HG03378 (cell line): ENCODE measurements around the gene DHX8.

Experiments used
- ATAC-seq: cut with Tn5 transposase; IDR thresholded peaks from one replicate; pipeline ENCODE4 v1.9.1; 2021; ENCODE audit warnings: mild to moderate bottlenecking, moderate library complexity; ENCODE audit not compliant: unreplicated experiment

DHX8 gene

DNA sequence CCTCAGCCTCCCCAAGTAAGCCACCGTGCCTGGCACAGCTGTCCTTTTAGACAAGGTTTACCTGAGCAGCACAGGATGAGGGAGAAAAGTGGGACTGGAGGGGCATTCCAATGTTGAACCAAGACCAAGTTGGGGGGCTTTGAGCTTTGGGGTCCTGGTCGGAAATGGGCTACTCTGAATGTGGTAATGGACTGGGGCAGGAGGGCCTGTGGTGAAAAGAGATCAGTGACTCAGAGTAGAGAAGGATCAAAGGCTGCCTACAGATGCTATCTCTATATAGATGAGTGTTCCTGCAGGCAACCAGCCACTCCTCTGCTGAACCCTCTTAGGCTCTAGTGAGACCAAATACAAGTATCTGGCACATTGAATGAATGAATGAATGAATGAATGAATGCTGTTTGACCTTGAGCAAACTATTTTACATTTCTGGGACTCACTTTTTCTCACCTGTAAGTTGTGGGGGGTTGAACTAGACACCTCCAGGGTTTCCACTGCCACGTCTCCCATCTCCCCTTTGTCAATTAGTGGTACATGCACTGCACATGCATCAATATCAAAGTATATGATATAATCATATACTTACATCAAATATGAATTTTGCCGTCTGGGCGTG, 88.7 kb downstream of the DHX8 start:
- no peak for ATAC-seq

DNA sequence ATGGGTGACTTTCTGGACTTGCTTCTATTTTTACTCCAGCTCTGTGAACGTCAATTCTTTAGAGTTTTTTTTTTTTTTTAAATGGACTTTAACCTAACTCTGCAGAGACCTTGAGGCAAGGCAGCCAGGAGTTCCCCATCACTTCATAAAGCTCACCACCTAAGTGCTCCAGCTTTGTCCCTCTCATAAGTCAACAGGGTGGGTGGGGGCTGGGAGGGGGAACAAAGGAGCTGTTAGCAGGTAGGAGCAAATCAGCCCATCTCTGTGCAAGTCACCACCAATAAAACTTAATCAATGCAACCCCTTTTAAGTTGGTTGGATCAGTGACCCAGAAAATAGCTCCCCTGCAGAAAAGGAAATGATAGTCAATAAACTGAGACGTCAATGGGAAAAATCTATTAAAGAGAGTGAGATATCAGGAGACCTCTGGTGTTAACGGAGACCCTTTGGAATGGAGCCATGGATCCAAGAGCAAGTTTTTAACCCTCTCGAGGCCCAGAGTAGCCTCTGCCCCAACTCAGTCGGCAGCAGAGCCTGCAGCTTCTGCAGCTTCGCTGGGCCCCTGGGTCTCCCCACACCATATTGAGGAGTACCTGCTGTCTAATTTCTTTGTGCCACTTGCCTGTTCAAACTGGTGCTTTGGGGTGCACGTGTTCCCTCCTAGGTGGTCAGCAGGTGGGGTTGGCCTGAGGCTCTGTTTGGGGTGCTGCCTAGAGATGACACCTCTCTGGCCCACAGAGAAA, 90.0 kb downstream of the DHX8 start:
- no peak for ATAC-seq

DNA sequence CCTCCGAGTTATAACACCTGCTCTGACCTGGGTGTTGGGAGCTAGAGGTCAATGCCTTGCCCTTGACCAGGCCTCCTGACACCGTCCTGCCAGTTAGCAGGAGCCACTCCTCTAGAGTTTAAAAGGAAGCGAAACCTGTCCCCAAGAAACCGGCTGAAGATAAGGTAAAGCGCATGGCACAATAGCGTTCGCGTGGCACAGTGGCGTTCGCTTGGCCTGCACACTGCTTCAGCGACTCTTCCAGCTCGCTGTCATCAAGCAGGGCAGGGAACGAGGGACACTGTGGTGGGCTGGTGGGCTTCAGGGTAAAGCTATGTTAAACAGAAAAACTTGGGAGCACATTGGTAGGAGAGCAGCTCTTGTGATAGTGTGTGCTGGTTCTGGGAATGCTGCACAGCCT, 90.6 kb downstream of the DHX8 start:
- ATAC-seq: no peak

DNA sequence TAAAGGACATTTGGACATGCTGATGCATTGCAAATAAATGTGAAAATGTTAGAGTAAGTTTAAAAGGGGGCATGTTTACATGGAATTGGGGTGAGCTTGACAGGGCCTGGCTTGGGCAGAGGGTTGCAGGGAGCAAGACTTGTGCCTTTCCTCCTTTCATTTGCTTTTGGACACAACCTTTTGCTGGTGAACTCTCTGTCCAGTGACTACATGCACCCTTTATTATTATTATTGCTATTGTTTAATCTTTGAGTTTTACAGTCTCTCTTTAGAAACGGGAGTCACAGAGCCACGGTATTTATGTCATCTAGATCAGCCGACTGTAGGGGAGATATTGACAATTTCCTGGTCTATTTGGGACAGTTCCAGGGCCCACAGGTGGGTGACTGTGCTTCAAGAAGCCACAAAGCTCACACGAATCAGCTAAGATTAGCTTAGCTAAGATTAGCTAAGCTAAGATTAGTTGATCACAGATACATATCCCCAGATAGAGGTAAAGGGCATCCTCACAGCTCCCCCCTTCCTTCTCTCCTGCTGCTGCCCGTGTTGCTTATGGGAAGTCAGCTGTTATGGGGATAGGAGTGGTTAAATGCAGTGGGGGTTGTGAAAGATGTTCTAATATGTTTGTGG, 91.2 kb downstream of the DHX8 start:
- no peak for ATAC-seq
